Endodermal cell (in vitro differentiated cells): ENCODE data around the gene MBOAT2. TPM values are rescaled to one million over a fixed set of nuclear protein-coding genes. Genes with fewer than 3 reads are reported as not detected.

Experiments
- DNase-seq: peaks from one replicate; pipeline ENCODE4 v3.0.0-alpha.2; 2017
- H3K27ac ChIP-seq: 2 replicates; pipeline ENCODE4 v1.5.1; 2013; ENCODE audit warnings: mild to moderate bottlenecking, low read depth, low read length, moderate library complexity
- H3K27me3 ChIP-seq: 2 replicates; pipeline ENCODE4 v1.6.1; 2013; ENCODE audit warnings: mild to moderate bottlenecking, low read length, moderate library complexity; ENCODE audit not compliant: insufficient read depth, control insufficient read depth, poor library complexity, severe bottlenecking
- H3K36me3 ChIP-seq: 2 replicates; pipeline ENCODE4 v1.7.0; 2013; ENCODE audit warnings: mild to moderate bottlenecking, low read length, moderate library complexity; ENCODE audit not compliant: control insufficient read depth, insufficient read depth
- H3K4me1 ChIP-seq: one replicate; pipeline ENCODE4 v1.7.0; 2013; ENCODE audit warnings: low read length; ENCODE audit not compliant: control insufficient read depth, insufficient read depth
- H3K4me3 ChIP-seq: 2 replicates; pipeline ENCODE4 v1.5.1; 2013; ENCODE audit warnings: mild to moderate bottlenecking, low read length, moderate library complexity
- H3K9ac ChIP-seq: 2 replicates; pipeline ENCODE4 v1.6.1; 2013; ENCODE audit warnings: mild to moderate bottlenecking, low read length, moderate library complexity; ENCODE audit not compliant: poor library complexity, severe bottlenecking; ENCODE audit errors: extremely low read depth
- H3K9me3 ChIP-seq: 2 replicates; pipeline ENCODE4 v1.6.1; 2013; ENCODE audit warnings: mild to moderate bottlenecking, low read length, moderate library complexity; ENCODE audit not compliant: control insufficient read depth
- H3K27ac Mint-ChIP-seq: 2 replicates; pipeline ENCODE4 v1.8.0; 2020; ENCODE audit warnings: mixed read lengths
- H3K27me3 Mint-ChIP-seq: 2 replicates; pipeline ENCODE4 v1.8.0; 2021; ENCODE audit warnings: mild to moderate bottlenecking, mixed read lengths; ENCODE audit not compliant: insufficient read depth
- H3K36me3 Mint-ChIP-seq: 2 replicates; pipeline ENCODE4 v1.8.0; 2020; ENCODE audit warnings: low read depth, mixed read lengths
- H3K4me1 Mint-ChIP-seq: 2 replicates; pipeline ENCODE4 v1.8.0; 2020; ENCODE audit warnings: mixed read lengths
- H3K4me3 Mint-ChIP-seq: 2 replicates; pipeline ENCODE4 v1.8.0; 2020; ENCODE audit warnings: mild to moderate bottlenecking, moderate library complexity, mixed read lengths
- H3K9me3 Mint-ChIP-seq: 2 replicates; pipeline ENCODE4 v1.8.0; 2020; ENCODE audit warnings: mild to moderate bottlenecking, mixed read lengths
- WGBS, 2 experiments: methylation state at CpG; one replicate each; pipeline versions ENCODE4 v1.1.5 to v1.1.7; 2013; ENCODE audit warnings: missing lambda C conversion rate in 2 of 2, mixed read lengths in 1 of 2; ENCODE audit not compliant: insufficient coverage in 1 of 2, insufficient read length in 1 of 2; 5-methylcytosine and 5-hydroxymethylcytosine counted together
- total RNA-seq, 2 donors: library from RNA; stranded (reverse); fragmentation: NEBNext Ultra II Directional in 1 of 2; extraction: Animal tissue kit (Norgen Biotek cat#: 25700) in 1 of 2; gene quantifications; 2 replicates in 1 of 2; 3 replicates in 1 of 2; pipeline ENCODE4 v1.2.1, GENCODE V29; 2021
- TF ChIP-seq, protein P1 (sequence below): fragments of 200-600 bp; sonication (generic); conservative IDR thresholded peaks from 2 replicates; pipeline ENCODE4 v1.5.0; 2021; ENCODE audit warnings: antibody characterized with exemption, mild to moderate bottlenecking

MBOAT2 gene
- total RNA-seq, 2 donors from 2014 or later, result 45.3 to 51.0 TPM

DNA sequence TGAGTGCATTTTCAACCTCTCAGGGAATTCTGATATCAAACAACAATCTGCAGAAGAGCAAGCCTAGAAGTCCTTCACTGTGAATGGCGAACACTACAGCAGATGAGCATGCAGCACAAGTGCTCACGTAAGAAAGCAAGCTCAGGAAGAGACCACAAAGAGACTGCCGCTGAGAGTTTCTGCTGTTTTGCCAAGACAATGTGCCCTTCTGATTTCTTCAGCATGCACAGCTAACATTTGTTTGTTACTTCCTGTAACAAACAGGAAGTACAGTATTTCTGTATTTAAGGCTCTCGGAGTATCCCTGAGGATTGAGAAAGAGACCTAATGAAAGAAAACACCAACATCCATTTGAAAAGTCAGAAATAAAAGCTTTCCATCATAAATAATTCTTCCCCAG is 45.9 kb downstream of the MBOAT2 start:
- Mint-ChIP-seq H3K4me1 (peaks cover 15% of the 10 kb centered on the region), H3K9me3 (peaks cover 18% of the 10 kb centered on the region), H3K36me3 (peaks cover 29% of the 10 kb centered on the region), H3K27me3 (no peaks in the 10 kb centered on the region), H3K27ac (peak overlapping the region; percentile 69), H3K4me3 (no peak overlapping the region)
- Histone ChIP-seq H3K4me1 (no peaks in the 10 kb centered on the region), H3K27me3 (no peaks in the 10 kb centered on the region), H3K27ac (no peak overlapping the region), H3K36me3 (peaks cover 20% of the 10 kb centered on the region), H3K9me3 (peaks cover 26% of the 10 kb centered on the region), H3K9ac (no peak overlapping the region), H3K4me3 (no peak overlapping the region)
- TF ChIP-seq, protein P1, sequence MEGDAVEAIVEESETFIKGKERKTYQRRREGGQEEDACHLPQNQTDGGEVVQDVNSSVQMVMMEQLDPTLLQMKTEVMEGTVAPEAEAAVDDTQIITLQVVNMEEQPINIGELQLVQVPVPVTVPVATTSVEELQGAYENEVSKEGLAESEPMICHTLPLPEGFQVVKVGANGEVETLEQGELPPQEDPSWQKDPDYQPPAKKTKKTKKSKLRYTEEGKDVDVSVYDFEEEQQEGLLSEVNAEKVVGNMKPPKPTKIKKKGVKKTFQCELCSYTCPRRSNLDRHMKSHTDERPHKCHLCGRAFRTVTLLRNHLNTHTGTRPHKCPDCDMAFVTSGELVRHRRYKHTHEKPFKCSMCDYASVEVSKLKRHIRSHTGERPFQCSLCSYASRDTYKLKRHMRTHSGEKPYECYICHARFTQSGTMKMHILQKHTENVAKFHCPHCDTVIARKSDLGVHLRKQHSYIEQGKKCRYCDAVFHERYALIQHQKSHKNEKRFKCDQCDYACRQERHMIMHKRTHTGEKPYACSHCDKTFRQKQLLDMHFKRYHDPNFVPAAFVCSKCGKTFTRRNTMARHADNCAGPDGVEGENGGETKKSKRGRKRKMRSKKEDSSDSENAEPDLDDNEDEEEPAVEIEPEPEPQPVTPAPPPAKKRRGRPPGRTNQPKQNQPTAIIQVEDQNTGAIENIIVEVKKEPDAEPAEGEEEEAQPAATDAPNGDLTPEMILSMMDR, result no peak
- no peak for DNase-seq
- WGBS, 2 experiments, result 92 to 97% methylated on average over 3 to 4 of the region's 4 CpGs

DNA sequence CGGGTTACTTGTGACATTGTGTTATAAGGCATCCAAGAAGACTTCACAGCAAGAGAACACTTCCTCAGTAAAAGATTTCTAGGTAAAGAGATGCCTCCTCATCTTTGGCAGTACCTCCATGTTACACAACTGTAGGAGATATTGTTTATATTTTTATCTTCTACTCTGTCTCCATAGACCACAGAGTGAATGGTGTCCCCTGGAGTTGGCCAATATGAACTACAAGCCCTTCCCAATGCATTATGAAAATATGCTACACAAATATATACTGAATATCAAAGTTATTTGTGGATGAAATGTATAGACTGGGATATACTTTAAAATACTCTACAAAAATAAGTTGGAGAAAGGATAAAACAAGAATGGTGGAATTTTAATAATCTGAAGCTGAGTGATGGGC is 46.7 kb downstream of the MBOAT2 start:
- TF ChIP-seq, protein P1, result peak; percentile 51
- Mint-ChIP-seq H3K27me3 (no peaks in the 10 kb centered on the region), H3K9me3 (peaks cover 26% of the 10 kb centered on the region), H3K36me3 (peaks cover 34% of the 10 kb centered on the region), H3K27ac (no peak overlapping the region), H3K4me1 (peaks cover 15% of the 10 kb centered on the region), H3K4me3 (no peak overlapping the region)
- H3K36me3 ChIP-seq, result peaks cover 20% of the 10 kb centered on the region
- H3K4me1 ChIP-seq, result no peaks in the 10 kb centered on the region
- no peak for DNase-seq
- H3K4me3 ChIP-seq, result no peak overlapping the region
- H3K27me3 ChIP-seq, result no peaks in the 10 kb centered on the region
- no peak overlapping the region for H3K27ac ChIP-seq
- 100% methylated on average over 1 of the region's 1 CpG; no CpG with 5 or more reads in 1 of the 2 experiments for WGBS, 2 experiments
- no peak overlapping the region for H3K9ac ChIP-seq
- peaks cover 34% of the 10 kb centered on the region for H3K9me3 ChIP-seq

DNA sequence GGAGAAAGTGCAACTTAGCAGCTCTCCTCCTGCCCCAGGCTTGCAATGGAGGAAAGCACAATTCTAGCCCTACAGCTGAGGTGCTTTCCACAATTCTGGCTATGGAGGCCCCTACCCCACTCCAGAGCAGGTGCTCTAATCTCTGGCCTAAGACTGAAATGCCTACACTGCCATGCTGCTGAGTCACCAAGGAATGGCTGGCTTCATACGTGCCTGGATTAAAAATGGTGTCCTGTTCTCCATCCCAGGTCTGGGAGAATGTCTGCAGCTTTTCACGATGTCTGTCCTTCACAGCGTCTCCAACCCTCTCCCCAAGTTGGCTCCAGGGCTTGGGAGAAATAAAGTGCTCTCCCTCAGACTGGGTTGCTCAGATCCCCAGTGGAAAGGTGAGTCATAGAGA is 48.5 kb downstream of the MBOAT2 start:
- Mint-ChIP-seq H3K27ac (no peak overlapping the region), H3K27me3 (no peaks in the 10 kb centered on the region), H3K4me3 (no peak overlapping the region), H3K36me3 (peaks cover 39% of the 10 kb centered on the region), H3K4me1 (peaks cover 15% of the 10 kb centered on the region), H3K9me3 (peaks cover 42% of the 10 kb centered on the region)
- TF ChIP-seq, protein P1, result no peak
- WGBS, 2 experiments, result 90 to 95% methylated on average over 1 to 3 of the region's 3 CpGs
- H3K9ac ChIP-seq, result no peak overlapping the region
- no peak for DNase-seq
- no peaks in the 10 kb centered on the region for H3K27me3 ChIP-seq
- H3K27ac ChIP-seq, result no peak overlapping the region
- peaks cover 45% of the 10 kb centered on the region for H3K9me3 ChIP-seq
- H3K4me1 ChIP-seq, result no peaks in the 10 kb centered on the region
- no peak overlapping the region for H3K4me3 ChIP-seq
- H3K36me3 ChIP-seq, result peaks cover 20% of the 10 kb centered on the region
